ENCODE results near the gene MTCL3.

Gene MTCL3

DNA sequence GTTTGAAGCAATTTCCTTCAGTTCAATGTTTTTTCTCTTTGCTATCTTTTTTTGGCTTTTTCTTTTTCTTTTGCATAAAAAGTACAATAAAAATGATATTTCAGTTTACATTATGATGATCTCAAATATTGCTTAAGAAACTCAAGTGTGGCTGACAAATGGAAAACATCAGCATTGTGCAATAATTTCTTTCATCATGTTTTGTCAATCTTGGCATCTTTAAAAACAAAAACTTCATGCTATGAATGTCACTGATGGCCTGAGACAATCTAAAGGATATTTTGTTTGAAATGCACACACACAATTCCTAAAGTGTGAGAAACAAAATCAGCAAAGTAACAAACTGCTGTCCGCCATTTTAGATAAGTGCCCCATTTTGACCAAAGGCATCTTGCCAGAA lies 13.9 kb upstream of the MTCL3 start:
- H3K4me3 ChIP-seq, result no peak overlapping the region
- peaks cover 4% of the 10 kb centered on the region for H3K27me3 ChIP-seq (ENCODE audit: low read depth)
- no peak for DNase-seq (ENCODE audit: low spot score in 2 of 2)
- H3K4me1 ChIP-seq, result no peaks in the 10 kb centered on the region
- no peaks in the 10 kb centered on the region for H3K36me3 ChIP-seq (replicated peaks)
- H3K9me3 ChIP-seq, result no peaks in the 10 kb centered on the region
- in situ Hi-C loops (cut with MboI; ENCODE audit: low sequenced_read_pairs), result loop anchor here (25.0 kb wide), 1 partner anchor 221 kb away; no protein-coding TSS in a partner anchor

DNA sequence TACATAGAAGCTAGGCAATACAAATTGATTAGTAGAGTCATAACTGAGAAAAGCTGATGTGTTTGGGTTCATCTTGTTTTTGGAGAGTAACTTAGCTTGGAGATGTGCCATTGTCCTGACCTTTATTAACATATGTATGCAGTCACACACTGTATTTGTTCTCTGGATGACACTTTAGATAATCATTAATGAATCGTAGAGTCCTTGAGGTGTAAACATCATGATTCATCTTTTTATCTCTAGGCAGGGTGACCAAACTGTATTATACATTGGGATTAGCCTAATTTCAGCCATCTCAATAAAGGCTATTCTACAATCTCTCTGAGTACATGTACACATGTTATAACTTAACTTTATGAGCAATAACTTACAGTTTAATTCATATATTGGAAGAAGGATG lies 3.6 kb upstream of the MTCL3 start:
- Histone ChIP-seq H3K27me3 (ENCODE audit: low read depth) (peaks cover 5% of the 10 kb centered on the region; the same call in 1 of the 2 replicates), H3K4me3 (no peak overlapping the region), H3K36me3 (replicated peaks) (no peaks in the 10 kb centered on the region), H3K4me1 (no peaks in the 10 kb centered on the region), H3K9me3 (no peaks in the 10 kb centered on the region)
- in situ Hi-C loops (cut with MboI; ENCODE audit: low sequenced_read_pairs), result no loop called here
- DNase-seq (ENCODE audit: low spot score in 2 of 2), result no peak

DNA sequence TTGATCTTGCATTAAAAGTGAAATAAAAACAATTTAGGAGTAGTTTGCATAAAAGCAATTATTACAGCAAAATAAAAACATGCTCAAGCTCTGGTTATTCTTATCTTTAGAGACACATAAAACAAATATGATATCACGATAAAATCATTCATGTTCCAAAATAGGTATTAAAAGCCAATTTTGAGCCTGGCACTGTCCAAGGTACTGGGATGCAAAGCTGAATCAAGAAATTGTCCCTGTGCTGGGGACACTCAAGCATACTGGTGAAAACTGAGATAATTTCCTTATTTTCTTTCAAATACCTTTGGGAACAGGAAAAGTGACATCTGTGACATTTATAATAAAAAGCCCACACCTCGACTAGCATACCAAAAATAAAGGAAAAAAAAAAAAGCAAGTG lies 931 bp upstream of the MTCL3 start:
- Histone ChIP-seq H3K4me1 (peaks cover 6% of the 10 kb centered on the region), H3K9me3 (no peaks in the 10 kb centered on the region), H3K36me3 (replicated peaks) (no peaks in the 10 kb centered on the region), H3K4me3 (no peak overlapping the region), H3K27me3 (ENCODE audit: low read depth) (peaks cover 5% of the 10 kb centered on the region; the same call in 1 of the 2 replicates)
- peak in 1 of 2 experiments; percentile 30 for DNase-seq (ENCODE audit: low spot score in 2 of 2)
- in situ Hi-C loops (cut with MboI; ENCODE audit: low sequenced_read_pairs), result no loop called here

DNA sequence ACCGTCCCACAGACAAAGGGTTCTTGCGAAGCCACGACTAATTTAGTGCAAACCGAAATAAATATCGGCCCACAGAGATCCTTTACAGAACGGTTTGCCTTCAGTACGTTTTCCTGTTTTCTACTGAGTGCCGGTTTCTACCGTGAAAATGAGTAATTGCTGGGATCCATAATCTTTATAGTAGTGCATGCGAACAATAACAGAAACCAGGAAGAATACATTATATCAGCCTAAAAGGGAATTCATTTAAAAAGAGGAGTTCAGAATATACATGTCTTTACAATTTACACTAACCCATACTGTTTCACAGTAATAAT lies 292 bp upstream of the MTCL3 start:
- in situ Hi-C loops (cut with MboI; ENCODE audit: low sequenced_read_pairs), result no loop called here
- Histone ChIP-seq H3K4me3 (no peak overlapping the region), H3K36me3 (replicated peaks) (no peaks in the 10 kb centered on the region), H3K4me1 (peaks cover 9% of the 10 kb centered on the region), H3K9me3 (no peaks in the 10 kb centered on the region), H3K27me3 (ENCODE audit: low read depth) (peaks cover 5% of the 10 kb centered on the region; the same call in 1 of the 2 replicates)
- no peak for DNase-seq (ENCODE audit: low spot score in 2 of 2)

DNA sequence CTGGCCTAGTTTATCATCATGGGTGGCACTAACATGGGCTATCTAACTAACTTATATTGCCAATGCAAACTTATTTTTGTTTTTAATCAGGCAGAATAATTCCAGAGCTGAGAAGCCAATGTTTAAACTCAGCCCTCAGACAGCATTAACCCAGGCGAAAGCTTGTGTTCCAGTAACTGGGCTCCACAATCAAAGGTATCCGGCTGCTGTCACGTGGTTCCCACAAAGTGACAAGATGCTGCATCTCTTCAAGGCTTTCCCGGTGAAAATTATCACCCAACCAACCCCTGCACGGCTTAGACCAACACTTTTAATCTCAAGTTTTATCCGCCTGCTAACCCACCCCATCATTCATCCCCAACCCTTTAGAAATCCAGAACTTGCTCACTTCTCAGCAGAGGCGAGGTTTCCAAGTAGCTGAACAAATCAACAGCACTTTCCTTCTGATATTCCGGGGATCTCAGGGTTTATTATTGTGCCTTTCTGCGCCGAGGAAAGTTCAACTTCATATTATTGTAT lies 885 bp downstream of the MTCL3 start:
- Histone ChIP-seq H3K27me3 (ENCODE audit: low read depth) (no peaks in the 10 kb centered on the region), H3K36me3 (replicated peaks) (no peaks in the 10 kb centered on the region), H3K9me3 (no peaks in the 10 kb centered on the region), H3K4me1 (peaks cover 9% of the 10 kb centered on the region), H3K4me3 (no peak overlapping the region)
- in situ Hi-C loops (cut with MboI; ENCODE audit: low sequenced_read_pairs), result no loop called here
- no peak for DNase-seq (ENCODE audit: low spot score in 2 of 2)

DNA sequence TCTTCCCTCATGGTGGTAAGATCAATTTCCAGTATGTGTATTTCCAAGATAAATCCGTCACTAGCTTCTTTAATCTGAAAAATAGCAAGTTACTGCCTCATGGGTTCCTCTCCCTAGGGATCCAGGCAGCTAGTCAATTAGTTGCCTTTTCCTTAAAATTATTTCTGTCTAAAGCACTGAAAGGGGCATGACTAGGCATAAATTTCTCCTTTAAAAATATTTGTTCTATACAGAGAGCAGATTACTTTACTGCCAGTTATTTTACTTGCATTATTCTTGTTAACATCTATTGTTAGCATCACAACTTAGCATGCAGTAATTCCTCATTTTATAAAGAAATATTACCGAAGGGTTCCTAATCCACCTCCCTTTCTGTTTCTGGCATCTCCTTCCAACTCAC lies 1.4 kb downstream of the MTCL3 start:
- in situ Hi-C loops (cut with MboI; ENCODE audit: low sequenced_read_pairs), result no loop called here
- no peaks in the 10 kb centered on the region for H3K9me3 ChIP-seq
- no peak overlapping the region for H3K4me3 ChIP-seq
- H3K4me1 ChIP-seq, result peaks cover 9% of the 10 kb centered on the region
- H3K27me3 ChIP-seq (ENCODE audit: low read depth), result no peaks in the 10 kb centered on the region
- DNase-seq (ENCODE audit: low spot score in 2 of 2), result no peak
- peaks cover 2% of the 10 kb centered on the region; the same call in 1 of the 2 replicates for H3K36me3 ChIP-seq (replicated peaks)

DNA sequence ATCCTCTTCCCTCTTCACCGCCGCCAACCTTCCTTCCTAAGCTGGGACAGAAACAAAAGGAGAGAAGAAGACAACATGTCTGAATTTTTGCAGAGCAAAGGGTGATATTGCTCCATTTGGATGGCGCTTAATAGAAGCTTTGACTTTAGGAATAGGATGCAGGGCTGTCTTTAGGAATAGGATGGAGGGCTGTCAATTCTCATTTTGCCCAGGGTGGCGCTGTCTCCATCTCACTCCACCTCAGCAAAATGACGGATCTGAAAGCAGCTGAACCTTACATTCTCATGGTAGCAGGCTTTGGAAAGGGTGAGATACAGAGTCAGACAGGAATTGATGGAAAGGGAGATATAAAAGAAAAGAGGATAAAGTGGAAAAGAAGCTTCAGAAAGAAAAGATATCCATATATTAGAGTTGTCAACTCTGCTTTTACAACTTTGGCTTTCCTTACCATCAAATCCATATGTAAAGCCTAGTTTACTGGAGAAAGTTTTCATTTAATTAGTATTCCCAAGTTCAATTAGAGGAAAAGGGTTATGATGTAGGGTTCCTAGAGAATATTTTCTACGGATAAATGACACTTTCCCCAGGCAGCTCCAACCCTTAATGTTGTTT lies 2.4 kb downstream of the MTCL3 start:
- DNase-seq (ENCODE audit: low spot score in 2 of 2), result peak; percentile 69 to 76
- Histone ChIP-seq H3K4me3 (peak overlapping the region; percentile 65), H3K4me1 (peaks cover 9% of the 10 kb centered on the region), H3K27me3 (ENCODE audit: low read depth) (no peaks in the 10 kb centered on the region), H3K9me3 (no peaks in the 10 kb centered on the region), H3K36me3 (replicated peaks) (peaks cover 11% of the 10 kb centered on the region; the same call in 1 of the 2 replicates)
- in situ Hi-C loops (cut with MboI; ENCODE audit: low sequenced_read_pairs), result no loop called here

DNA sequence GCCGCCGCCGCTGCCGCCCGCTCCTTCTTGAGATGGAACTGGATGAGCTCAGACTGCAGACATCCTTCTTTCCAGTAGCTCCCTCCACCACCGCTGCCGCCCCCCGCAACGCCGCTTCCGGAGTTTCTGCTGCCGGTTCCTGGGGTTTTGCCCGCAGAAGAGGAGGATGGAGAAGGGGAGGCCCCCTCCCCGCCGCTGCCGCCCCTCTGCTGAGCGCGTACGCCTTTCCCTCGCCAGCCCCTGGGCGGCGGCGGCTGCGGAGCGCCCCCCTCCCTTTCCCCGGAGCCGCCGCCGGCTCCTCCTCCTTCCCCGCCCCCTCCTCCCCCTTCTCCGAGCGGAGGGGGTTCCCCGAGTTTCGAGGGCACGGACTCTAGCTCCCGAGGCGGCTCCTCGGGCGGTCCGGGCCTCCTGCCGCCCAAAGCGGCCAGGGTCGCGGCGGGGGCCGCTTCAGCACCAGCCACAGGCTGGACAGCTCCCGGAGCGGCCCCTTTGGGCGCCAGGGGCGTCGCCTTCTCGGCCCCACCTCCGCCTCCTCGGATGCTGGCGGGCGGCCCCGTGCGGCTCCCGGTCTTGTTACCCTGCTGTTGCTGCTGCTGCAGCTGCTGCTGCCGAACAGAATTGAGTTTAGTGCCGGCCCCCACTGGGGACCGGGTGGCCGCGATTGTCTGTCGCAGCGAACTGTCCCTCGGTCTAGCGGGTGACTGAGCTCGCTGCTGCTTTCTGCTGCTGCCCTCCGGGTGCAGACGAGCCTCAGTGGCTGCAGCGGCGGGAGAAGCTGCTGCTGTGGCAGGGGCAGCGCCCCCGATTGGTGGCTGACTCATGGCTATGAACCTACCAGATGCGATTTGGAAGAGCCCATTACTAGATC lies 3.1 kb downstream of the MTCL3 start:
- peaks cover 14% of the 10 kb centered on the region; the same call in 1 of the 2 replicates for H3K36me3 ChIP-seq (replicated peaks)
- H3K9me3 ChIP-seq, result no peaks in the 10 kb centered on the region
- H3K27me3 ChIP-seq (ENCODE audit: low read depth), result no peaks in the 10 kb centered on the region
- peak overlapping the region; percentile 65 for H3K4me3 ChIP-seq
- peaks cover 9% of the 10 kb centered on the region for H3K4me1 ChIP-seq
- in situ Hi-C loops (cut with MboI; ENCODE audit: low sequenced_read_pairs), result no loop called here
- DNase-seq (ENCODE audit: low spot score in 2 of 2), result peak; percentile 69 to 85

DNA sequence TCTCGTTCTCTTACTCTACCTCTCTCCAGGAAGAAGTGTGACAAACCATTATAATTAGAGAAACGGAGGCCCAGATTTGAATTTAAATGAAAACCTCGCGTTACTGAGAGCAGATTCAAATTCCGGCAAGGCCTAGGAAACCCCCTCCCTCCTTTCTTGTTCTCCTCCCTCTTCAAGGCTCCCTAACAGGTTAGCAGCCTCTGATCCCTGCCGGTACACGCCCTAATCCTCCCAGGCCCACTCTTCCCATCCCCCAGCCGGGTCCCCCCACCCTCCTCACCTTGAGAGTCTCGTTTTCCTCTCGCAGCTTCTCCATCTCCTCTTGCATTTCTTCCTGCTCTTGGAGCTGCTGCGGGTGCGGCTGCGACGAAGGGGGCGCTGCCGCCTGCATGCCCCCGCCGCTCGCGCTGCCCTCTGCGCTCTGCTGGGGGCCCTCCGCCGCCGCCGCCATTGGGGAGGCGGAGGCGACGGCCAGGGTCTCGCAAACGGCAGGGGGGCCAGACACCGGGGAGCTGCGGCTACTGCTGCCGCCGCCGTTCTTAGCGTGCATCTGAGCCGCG lies 3.8 kb downstream of the MTCL3 start:
- Histone ChIP-seq H3K36me3 (replicated peaks) (peaks cover 17% of the 10 kb centered on the region), H3K9me3 (no peaks in the 10 kb centered on the region), H3K27me3 (ENCODE audit: low read depth) (no peaks in the 10 kb centered on the region), H3K4me3 (peak overlapping the region; percentile 65), H3K4me1 (peaks cover 9% of the 10 kb centered on the region)
- in situ Hi-C loops (cut with MboI; ENCODE audit: low sequenced_read_pairs), result no loop called here
- DNase-seq (ENCODE audit: low spot score in 2 of 2), result peak; percentile 29 to 67

DNA sequence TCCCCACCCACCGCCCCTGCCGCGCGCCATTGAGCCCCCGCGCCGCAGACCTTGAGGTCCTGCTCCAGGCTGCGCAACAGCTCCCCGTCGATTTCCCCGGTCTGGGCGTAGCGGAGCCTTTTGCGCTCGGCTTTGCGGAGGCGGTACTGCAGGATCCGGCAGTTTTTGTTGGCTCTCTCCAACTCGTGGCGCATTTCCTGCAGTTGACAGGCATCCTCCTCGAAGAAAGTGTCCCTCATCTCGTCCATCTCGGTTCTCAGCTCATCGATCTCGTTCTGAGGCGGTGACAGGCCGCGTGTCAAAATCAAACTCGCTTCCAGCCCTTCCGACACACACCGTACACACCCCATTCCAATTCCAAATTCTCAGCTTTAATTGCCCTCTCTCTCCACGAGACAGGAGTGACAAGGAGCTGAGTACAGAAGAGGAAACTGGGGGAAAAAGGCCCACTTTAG lies 4.3 kb downstream of the MTCL3 start:
- in situ Hi-C loops (cut with MboI; ENCODE audit: low sequenced_read_pairs), result no loop called here
- Histone ChIP-seq H3K27me3 (ENCODE audit: low read depth) (no peaks in the 10 kb centered on the region), H3K4me1 (peaks cover 9% of the 10 kb centered on the region), H3K9me3 (no peaks in the 10 kb centered on the region), H3K36me3 (replicated peaks) (peaks cover 18% of the 10 kb centered on the region), H3K4me3 (peak overlapping the region; percentile 65)
- DNase-seq (ENCODE audit: low spot score in 2 of 2), result peak; percentile 34 to 67

DNA sequence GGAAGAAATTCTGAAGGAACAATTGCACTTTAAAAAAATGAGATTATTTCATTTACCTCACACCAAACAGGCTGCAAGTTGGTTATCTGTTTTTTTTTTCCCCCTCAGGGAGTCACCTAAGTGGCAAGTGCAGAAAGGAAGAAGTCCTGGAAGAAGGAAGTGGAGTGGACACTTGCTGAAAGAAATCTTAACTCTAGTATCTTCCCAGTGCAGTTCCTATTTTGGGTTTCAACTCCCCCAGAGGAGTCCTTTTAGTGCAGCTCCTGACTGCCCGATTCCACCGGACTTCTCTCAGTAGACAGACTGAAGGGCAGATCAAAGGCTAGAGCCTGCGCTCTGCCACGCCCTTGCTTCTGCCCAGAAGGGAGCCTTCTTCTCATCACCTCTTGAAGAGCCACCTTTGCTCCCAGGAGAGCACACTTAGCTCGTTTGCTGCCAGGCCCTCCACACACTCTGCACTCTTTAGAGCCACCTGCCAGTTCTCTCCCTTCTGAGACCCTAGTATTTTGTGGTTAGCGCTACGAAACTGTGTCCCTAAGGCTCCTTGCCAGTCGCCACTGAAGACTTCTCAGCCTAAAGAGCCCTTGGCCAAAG lies 4.9 kb downstream of the MTCL3 start:
- Histone ChIP-seq H3K36me3 (replicated peaks) (peaks cover 18% of the 10 kb centered on the region), H3K27me3 (ENCODE audit: low read depth) (no peaks in the 10 kb centered on the region), H3K9me3 (no peaks in the 10 kb centered on the region), H3K4me3 (peak overlapping the region; percentile 65), H3K4me1 (peaks cover 9% of the 10 kb centered on the region)
- in situ Hi-C loops (cut with MboI; ENCODE audit: low sequenced_read_pairs), result no loop called here
- DNase-seq (ENCODE audit: low spot score in 2 of 2), result no peak

DNA sequence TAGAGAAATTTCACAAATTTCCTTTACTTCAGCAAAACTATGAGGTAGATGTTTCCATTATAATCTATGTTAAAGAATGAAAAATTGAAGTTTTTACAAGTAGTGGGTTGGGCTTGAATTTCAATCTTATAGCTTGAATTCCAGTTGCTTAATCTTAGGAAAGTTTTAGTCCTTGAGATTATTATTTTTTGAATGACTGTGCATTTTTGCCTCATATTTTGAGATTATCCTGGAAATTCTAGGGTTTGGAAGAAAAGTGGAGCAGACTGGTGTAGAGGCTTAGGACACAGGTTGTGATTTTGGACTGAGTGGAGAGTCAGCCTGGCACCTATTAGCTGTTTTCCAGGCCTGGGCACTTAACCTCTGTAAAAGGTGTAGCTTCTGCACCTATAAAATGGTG lies 5.7 kb downstream of the MTCL3 start:
- Histone ChIP-seq H3K4me1 (peaks cover 9% of the 10 kb centered on the region), H3K27me3 (ENCODE audit: low read depth) (no peaks in the 10 kb centered on the region), H3K4me3 (no peak overlapping the region), H3K36me3 (replicated peaks) (peaks cover 18% of the 10 kb centered on the region), H3K9me3 (no peaks in the 10 kb centered on the region)
- DNase-seq (ENCODE audit: low spot score in 2 of 2), result no peak
- in situ Hi-C loops (cut with MboI; ENCODE audit: low sequenced_read_pairs), result no loop called here

DNA sequence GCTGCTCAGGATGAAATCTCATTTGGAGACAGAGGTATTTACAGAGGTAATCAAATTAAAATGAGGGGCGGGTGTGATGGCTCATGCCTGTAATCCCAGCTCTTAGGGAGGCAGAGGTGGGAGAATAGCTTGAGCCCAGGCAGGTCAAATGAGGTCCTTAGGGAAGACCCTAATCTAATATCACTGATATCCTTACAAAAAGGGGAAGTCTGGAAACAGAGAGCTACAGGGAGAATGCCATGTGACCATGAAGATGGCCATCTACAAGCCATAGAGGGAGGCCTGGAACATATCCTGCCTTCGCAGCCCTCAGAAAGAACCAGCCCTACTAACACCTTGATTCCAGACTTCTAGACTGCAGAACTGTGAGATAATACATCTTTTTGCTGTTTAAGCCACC lies 8.3 kb downstream of the MTCL3 start:
- H3K27me3 ChIP-seq (ENCODE audit: low read depth), result no peaks in the 10 kb centered on the region
- no peaks in the 10 kb centered on the region for H3K9me3 ChIP-seq
- peaks cover 4% of the 10 kb centered on the region for H3K4me1 ChIP-seq
- DNase-seq (ENCODE audit: low spot score in 2 of 2), result no peak
- in situ Hi-C loops (cut with MboI; ENCODE audit: low sequenced_read_pairs), result no loop called here
- peaks cover 18% of the 10 kb centered on the region for H3K36me3 ChIP-seq (replicated peaks)
- no peak overlapping the region for H3K4me3 ChIP-seq

Measured in HAP-1 (cell line).